GM18505 (cell line): ENCODE results near the gene PHF3.

ENCODE experiments used
- ATAC-seq: cut with Tn5 transposase; IDR thresholded peaks from one replicate; pipeline ENCODE4 v1.9.1; 2021; ENCODE audit not compliant: unreplicated experiment
- POLR2A ChIP-seq: IDR thresholded peaks from 4 replicates; pipeline ENCODE4 v1.6.1; 2011; ENCODE audit warnings: borderline replicate concordance; ENCODE audit not compliant: insufficient read depth, insufficient read length; ENCODE audit errors: extremely low read depth

The PHF3 gene

DNA sequence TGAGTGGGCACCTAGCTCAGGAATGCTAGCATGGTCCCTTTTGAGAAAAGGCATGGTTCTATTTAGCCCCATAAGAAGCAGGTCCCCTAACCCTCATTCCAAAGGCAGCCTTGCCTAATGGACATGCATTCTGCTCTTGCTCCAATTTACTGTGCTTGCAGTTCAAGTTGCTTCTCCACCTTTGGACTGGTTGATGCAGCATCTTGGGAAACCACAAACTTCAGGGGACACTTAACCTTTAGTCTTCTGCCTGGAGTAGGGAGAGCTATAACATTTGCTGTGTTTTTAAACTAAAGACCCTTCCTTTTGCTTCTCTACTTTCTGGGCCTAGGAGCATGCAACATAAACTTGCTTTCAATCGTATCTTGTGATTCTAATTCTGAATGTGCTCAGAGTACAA lies 5.1 kb upstream of the PHF3 start:
- no peak for TF ChIP-seq POLR2A
- no peak for ATAC-seq

DNA sequence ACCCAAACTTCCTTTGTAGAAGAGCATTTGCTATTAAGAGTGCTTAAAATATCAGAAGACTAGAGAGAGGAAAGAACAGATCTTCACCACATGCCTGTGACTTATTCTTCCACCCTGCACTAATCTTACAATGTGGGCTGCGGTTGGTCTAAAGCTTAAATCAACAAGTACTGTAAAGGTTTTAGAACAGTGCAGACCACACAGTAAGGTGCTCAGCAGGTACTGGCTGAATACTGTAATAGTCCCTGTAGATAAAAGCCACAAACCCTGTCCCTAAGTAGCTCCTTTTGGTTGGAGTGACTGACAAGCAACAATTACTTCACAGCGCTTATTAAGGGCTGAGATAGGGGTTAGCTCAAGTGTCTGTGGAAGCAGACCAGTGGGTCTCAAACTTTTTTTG lies 972 bp upstream of the PHF3 start:
- no peak for ATAC-seq
- no peak for TF ChIP-seq POLR2A

DNA sequence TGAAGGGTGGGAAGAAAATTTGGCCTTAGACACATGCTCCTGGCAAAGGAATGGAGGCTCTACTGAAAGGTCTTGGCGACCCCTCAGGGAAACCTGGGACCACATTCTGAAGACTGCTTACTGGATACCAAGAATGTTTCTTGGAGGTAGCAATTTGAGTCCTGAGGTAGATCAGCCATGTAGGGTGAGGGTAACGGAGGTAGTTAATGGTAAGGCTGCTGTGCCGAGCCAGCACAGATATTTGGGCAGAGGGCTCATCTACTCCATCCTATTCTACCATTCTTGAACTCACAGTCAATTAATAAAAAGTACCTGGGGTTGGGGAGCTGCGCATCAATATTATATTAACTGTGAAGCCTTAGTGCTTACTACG lies 401 bp upstream of the PHF3 start:
- peak; percentile 18 for ATAC-seq
- TF ChIP-seq POLR2A, result no peak

DNA sequence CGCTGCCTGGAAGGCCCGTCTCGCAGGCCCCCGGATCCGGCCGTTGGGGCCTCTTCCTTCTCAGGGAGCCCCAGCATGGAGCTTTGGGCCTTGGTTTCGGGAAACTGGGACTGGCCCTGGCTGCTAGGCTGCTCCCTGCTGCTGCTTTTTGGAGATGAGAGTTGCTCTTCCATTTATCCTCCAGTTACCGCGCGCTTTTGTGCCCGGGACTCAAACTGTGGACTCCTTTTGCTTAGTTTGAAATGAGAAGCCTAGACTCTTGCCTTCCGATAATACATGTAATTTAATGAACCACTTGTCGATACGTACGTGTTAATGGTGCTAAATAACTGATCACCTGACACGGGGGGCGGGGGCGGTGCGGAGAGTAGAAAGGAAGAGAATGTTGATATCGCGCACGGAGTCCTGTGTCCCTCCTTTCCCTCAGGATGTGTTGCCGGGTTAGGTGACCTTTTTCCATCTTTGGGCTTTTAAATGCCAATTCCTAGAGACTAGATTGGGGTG lies 968 bp downstream of the PHF3 start:
- peak; percentile 0 for ATAC-seq

DNA sequence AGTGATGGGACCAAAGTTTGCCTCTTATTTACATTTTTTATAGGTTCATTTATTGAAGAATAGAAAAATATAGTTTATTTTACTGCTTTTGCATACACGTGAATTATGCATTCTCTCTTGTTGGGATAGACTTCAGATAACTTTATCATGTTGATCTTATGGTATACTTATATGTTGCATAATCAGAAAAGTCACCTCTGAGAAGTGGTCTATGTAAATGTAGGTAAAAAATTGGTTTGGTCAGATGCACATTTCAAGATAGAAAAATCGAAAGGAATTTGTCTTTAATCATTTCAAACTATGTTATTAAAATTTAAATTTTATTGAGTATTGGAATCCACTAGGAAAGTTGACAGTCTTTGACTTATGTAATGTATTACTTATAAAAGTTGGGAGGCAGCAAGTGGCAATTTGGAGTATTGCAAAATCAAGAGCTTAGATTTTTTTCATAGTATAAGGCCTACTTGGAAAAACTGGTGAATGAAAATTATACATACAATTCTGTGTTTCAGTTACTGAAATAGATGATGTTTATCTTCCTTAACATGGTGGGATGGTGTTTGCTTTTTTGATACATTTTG lies 2.4 kb downstream of the PHF3 start:
- no peak for TF ChIP-seq POLR2A
- no peak for ATAC-seq

More for the DNA sequence above, 968 bp downstream of the PHF3 start:
- no peak for TF ChIP-seq POLR2A

DNA sequence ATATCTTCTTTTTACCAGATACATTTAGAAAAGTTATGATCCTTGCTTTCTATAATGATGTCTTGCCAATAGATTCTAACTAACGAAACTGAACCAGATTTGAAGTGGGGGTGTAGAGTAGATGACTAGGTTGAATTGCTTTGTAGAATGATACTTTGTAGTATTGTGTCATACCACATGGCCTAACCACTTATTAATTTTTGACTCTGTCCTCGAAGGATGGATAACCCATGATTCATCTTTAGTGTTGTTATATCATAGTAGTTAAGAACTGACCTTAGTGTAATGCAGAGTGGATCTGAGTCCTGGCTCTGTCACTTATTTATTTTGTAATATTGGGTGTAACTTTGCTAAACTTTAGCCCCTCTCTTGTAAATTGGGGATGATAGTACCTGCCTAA lies 4.5 kb downstream of the PHF3 start:
- no peak for TF ChIP-seq POLR2A
- no peak for ATAC-seq

DNA sequence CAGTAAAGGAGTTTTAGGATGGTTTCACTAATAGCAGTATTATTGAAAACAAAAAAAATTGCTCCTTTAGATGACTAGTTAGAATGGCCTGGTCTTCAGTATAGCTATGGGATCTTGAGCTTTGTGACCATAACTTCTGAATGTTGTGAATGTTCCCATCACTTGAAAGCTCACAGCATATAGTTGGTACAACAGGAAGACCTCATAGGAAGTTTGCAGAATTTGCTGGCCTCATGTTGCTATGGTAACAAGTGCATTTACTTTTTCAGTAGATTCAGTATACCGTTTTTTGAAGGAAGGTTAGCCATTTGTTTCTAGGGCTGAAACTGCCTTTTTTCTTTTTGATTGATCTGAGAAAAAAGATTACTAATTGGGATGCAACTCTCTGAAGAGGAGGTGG lies 8.3 kb downstream of the PHF3 start:
- TF ChIP-seq POLR2A, result no peak
- ATAC-seq, result peak; percentile 66

DNA sequence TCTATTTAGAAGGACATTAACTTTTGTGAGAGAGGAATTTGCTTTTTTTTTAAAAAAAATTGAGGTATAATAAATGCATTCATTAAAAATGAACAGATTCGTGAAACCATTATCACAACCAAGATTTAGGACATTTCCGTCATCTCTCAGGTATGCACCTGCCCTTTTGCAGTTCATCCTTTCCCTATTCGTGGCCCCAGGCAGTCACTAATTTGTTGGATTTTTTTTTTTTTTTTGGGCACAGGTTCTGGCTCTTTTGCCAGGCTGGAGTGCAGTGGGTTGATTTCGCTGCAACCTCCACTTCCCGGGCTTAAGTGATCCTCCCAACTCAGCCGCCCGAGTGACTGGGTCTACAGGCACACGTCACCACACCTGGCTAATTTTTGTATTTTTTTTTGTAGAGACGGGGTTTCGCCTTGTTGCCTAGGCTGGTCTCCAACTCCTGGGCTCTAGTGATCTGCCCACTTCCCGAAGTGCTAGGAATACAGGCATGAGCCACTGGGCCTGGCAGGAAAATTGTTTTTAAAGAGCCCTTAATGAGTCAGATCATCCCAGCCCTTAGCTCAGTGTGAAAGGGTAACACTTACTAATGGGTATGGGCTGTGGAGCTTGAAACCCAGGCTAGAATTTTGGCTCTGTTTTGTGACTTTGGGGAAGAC lies 9.2 kb downstream of the PHF3 start:
- TF ChIP-seq POLR2A, result no peak
- ATAC-seq, result no peak

DNA sequence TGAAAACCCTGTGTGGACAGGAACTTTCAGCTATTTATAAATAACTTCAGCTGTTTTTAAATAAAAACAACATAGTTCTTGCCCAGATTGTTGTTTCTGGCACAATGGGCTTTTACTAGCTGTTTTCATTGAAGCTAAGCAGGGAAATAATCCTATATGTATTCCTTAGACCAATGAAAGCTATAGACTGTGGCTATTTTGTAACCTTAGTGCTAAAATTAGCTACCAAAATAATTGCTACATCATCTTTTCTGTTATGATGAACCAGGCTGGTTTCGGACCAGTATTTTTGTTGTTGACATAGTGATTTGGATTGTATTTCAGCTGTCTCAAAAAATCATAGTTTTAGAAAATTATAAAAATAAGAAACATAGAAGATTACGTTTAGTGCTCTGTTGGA lies 13.7 kb downstream of the PHF3 start:
- no peak for TF ChIP-seq POLR2A
- ATAC-seq, result no peak

DNA sequence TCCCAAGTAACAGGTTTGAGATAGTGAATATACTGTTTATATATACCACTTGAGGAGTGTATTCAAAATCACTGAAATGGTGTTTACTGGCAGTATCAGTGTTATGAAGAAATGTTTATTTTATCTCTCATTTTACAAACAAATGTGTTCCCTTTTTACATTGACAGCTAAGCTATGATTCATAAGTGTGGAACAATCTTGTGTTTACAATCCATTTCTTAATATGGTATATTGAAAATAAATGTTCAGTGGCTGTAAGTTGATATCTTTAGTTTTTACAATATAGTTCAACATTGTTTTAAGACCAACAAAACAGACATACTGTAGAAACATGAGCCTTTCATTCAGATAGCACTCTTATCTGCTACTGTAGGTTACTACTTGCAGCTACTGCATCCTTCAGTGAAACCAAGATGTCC lies 14.3 kb downstream of the PHF3 start:
- no peak for ATAC-seq
- TF ChIP-seq POLR2A, result no peak

DNA sequence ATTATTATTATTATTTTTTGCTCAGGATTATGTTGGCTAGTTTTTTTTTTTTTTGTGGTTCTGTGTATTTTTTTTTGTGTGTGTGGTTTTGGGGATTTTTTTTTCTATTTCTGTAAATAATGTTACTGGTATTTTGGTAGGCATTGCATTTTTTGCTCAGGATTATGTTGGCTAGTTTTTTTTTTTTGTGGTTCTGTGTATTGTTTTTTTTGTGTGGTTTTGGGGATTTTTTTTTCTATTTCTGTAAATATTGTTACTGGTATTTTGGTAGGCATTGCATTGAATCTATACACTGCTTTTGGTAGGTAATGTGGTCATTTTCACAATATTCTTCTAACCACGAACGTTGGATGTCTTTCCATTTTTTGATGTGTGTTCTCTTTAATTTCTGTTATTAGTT lies 17.4 kb downstream of the PHF3 start:
- no peak for ATAC-seq
- TF ChIP-seq POLR2A, result no peak

DNA sequence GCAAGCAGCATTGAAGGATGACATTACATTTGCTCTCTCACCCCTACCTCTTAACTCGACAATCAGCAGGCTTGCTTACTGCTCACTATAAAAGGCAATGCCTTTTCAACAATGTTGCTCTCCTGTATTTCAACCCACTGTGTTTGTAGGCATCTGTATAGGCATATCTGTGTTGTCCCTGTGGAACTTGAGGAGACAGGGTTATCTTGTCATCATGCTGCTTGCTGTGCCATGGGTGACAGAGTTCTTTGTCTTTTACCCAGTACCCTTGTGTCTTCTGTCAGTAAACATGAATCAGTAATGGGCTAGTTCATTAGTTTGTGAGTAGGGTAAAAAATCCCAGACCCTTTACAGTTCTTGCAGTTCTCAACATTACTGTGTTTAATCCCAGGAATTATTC lies 25.2 kb downstream of the PHF3 start:
- no peak for ATAC-seq
- no peak for TF ChIP-seq POLR2A

DNA sequence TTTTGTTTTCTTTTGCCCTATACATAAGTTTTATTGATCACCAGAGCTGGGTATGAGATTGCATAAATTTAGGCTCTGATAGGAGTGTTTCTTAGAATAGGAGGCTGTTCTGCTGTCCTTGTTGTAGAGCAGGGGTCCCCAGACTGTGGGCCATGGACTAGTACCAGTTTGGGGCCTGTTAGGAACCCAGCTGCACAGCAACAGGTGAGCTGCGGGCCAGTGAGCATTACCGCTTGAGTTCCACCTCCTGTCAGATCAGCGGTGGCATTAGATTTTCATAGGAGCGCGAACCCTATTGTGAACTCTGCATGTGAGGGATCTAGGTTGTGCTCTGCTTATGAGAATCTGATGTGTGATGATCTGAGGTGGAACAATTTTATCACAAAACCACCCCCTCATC lies 26.2 kb downstream of the PHF3 start:
- no peak for TF ChIP-seq POLR2A
- no peak for ATAC-seq

DNA sequence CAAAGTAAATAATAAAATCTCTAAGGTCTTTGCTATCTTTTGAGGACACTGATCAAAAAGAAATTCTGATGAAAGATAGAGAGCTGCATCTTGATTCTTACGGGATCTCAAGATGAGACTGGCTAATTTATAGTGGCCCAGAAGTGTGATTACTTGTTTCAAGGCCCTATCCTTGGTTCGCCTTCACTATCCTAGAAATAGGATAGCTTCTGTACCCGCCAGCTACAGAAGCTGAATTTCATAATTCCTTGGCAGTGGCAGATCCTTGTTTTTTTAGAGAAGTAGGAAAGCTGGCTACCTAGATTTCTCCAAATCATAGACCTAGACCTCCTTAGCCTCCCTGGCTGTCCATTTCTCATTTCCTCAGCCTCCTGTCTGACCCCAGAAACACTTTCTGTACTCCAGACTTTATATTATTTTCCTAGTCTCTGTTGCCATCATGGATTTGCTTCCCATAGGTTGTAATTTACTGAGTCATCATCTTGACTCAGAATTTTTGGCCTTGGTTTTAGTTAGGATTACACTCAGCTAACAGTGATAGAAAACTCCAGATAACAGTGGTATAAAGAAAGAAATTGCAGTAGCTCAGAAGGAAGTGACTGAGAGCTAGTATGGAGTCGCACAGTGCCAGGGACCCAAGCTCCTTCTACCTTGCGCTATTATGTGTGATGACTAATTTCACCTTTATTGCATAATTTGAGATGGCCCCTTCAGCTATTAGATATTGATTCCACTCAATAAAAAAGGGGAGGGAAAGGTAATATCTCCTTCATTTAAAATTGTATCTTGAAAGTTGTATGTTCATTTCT lies 27.7 kb downstream of the PHF3 start:
- no peak for ATAC-seq
- no peak for TF ChIP-seq POLR2A
